Activated naive CD4-positive, alpha-beta T cell treated with anti-CD3 and anti-CD28 coated beads, Interleukin-2, amount 10 ng/mL, durations not matched to agents 7 days and 5 days (primary cell): ENCODE data around the gene LIG1.

ENCODE experiments used
- CTCF ChIA-PET: fragments of 350-600 bp; sonication (Branson Sonifier 250); formaldehyde crosslinking; loops from one replicate; lab custom pipeline; 2021; ENCODE audit warnings: antibody characterized with exemption; lab: Charles Lee
- DNase-seq: peaks from one replicate; pipeline ENCODE4 v3.0.0-alpha.2; 2020
- H3K27ac Mint-ChIP-seq: one replicate; pipeline ENCODE4 v1.8.0; 2021; ENCODE audit warnings: mild to moderate bottlenecking, moderate library complexity, mixed read lengths
- H3K27me3 Mint-ChIP-seq: one replicate; pipeline ENCODE4 v1.8.0; 2021; ENCODE audit warnings: mild to moderate bottlenecking, mixed read lengths
- H3K36me3 Mint-ChIP-seq: one replicate; pipeline ENCODE4 v1.8.0; 2021; ENCODE audit warnings: mixed read lengths
- H3K4me1 Mint-ChIP-seq: one replicate; pipeline ENCODE4 v1.8.0; 2021; ENCODE audit warnings: mixed read lengths
- H3K4me3 Mint-ChIP-seq: one replicate; pipeline ENCODE4 v1.8.0; 2021; ENCODE audit warnings: mild to moderate bottlenecking, moderate library complexity, mixed read lengths
- H3K9me3 Mint-ChIP-seq: one replicate; pipeline ENCODE4 v1.8.0; 2021; ENCODE audit warnings: mixed read lengths

The LIG1 gene

GRCh38 chr19:48194041-48194843, 24.1 kb upstream of the LIG1 start:
- peak; percentile 55 for DNase-seq
- H3K4me3 Mint-ChIP-seq = no peak overlapping the region
- H3K4me1 Mint-ChIP-seq = peaks cover 15% of the 10 kb centered on the region
- no peaks in the 10 kb centered on the region for H3K9me3 Mint-ChIP-seq
- CTCF ChIA-PET = interaction anchor here (0.7 to 1.9 kb wide), 7 partner anchors 9 to 91 kb away, joined by 3 to 12 read pairs (median 5); no protein-coding TSS in a partner anchor
- peaks cover 29% of the 10 kb centered on the region for H3K27me3 Mint-ChIP-seq
- H3K36me3 Mint-ChIP-seq = peaks cover 19% of the 10 kb centered on the region
- no peak overlapping the region for H3K27ac Mint-ChIP-seq

- DNase-seq = no peak
- no peak overlapping the region for H3K27ac Mint-ChIP-seq
- H3K36me3 Mint-ChIP-seq = peaks cover 22% of the 10 kb centered on the region
- H3K27me3 Mint-ChIP-seq = peaks cover 29% of the 10 kb centered on the region
- peaks cover 15% of the 10 kb centered on the region for H3K4me1 Mint-ChIP-seq
- no peak overlapping the region for H3K4me3 Mint-ChIP-seq
- CTCF ChIA-PET = no interaction called here
- no peaks in the 10 kb centered on the region for H3K9me3 Mint-ChIP-seq
These were observed 22.6 kb upstream of the LIG1 start for GRCh38 chr19:48192750-48193149.

GRCh38 chr19:48190885-48191284, 20.7 kb upstream of the LIG1 start:
- CTCF ChIA-PET = interaction anchor here (0.6 to 1.2 kb wide), 4 partner anchors 10 to 64 kb away, joined by 3 to 6 read pairs (median 3); no protein-coding TSS in a partner anchor
- DNase-seq = no peak
- H3K27me3 Mint-ChIP-seq = peaks cover 16% of the 10 kb centered on the region
- H3K36me3 Mint-ChIP-seq = peaks cover 20% of the 10 kb centered on the region
- H3K27ac Mint-ChIP-seq = peak overlapping the region; percentile 31
- peaks cover 11% of the 10 kb centered on the region for H3K4me1 Mint-ChIP-seq
- no peak overlapping the region for H3K4me3 Mint-ChIP-seq
- H3K9me3 Mint-ChIP-seq = no peaks in the 10 kb centered on the region

- Mint-ChIP-seq H3K9me3 (no peaks in the 10 kb centered on the region), H3K4me1 (peaks cover 11% of the 10 kb centered on the region), H3K4me3 (no peak overlapping the region), H3K27me3 (peaks cover 11% of the 10 kb centered on the region), H3K27ac (no peak overlapping the region), H3K36me3 (peaks cover 19% of the 10 kb centered on the region)
- DNase-seq = peak; percentile 64
- CTCF ChIA-PET = interaction anchor here (0.6 to 1.2 kb wide), 4 partner anchors 11 to 65 kb away, joined by 3 to 6 read pairs (median 3); no protein-coding TSS in a partner anchor
These were observed 20.2 kb upstream of the LIG1 start for GRCh38 chr19:48190288-48190884.

- Mint-ChIP-seq H3K4me1 (peaks cover 6% of the 10 kb centered on the region), H3K27ac (no peak overlapping the region), H3K27me3 (no peaks in the 10 kb centered on the region), H3K36me3 (peaks cover 22% of the 10 kb centered on the region), H3K9me3 (peaks cover 3% of the 10 kb centered on the region), H3K4me3 (no peak overlapping the region)
- CTCF ChIA-PET = no interaction called here
- no peak for DNase-seq
These were observed 16.4 kb upstream of the LIG1 start for GRCh38 chr19:48186541-48186991.

- peaks cover 26% of the 10 kb centered on the region for H3K36me3 Mint-ChIP-seq
- CTCF ChIA-PET = interaction anchor here (2.2 kb wide), 1 partner anchor 9 kb away, joined by 5 read pairs; no protein-coding TSS in a partner anchor
- peaks cover 8% of the 10 kb centered on the region for H3K9me3 Mint-ChIP-seq
- H3K4me3 Mint-ChIP-seq = no peak overlapping the region
- no peak overlapping the region for H3K27ac Mint-ChIP-seq
- DNase-seq = no peak
- H3K27me3 Mint-ChIP-seq = no peaks in the 10 kb centered on the region
- peaks cover 6% of the 10 kb centered on the region for H3K4me1 Mint-ChIP-seq
These were observed 15.9 kb upstream of the LIG1 start for GRCh38 chr19:48186015-48186414.

GRCh38 chr19:48183356-48183755, 13.2 kb upstream of the LIG1 start:
- Mint-ChIP-seq H3K9me3 (peaks cover 10% of the 10 kb centered on the region), H3K27ac (no peak overlapping the region), H3K27me3 (no peaks in the 10 kb centered on the region), H3K36me3 (peaks cover 23% of the 10 kb centered on the region), H3K4me1 (no peaks in the 10 kb centered on the region), H3K4me3 (no peak overlapping the region)
- CTCF ChIA-PET = no interaction called here
- no peak for DNase-seq

- peaks cover 23% of the 10 kb centered on the region for H3K36me3 Mint-ChIP-seq
- no peak overlapping the region for H3K27ac Mint-ChIP-seq
- DNase-seq = no peak
- H3K9me3 Mint-ChIP-seq = peaks cover 10% of the 10 kb centered on the region
- no peaks in the 10 kb centered on the region for H3K4me1 Mint-ChIP-seq
- CTCF ChIA-PET = no interaction called here
- no peak overlapping the region for H3K4me3 Mint-ChIP-seq
- H3K27me3 Mint-ChIP-seq = no peaks in the 10 kb centered on the region
These were observed 12.3 kb upstream of the LIG1 start for GRCh38 chr19:48182434-48182833.

- Mint-ChIP-seq H3K4me3 (no peak overlapping the region), H3K4me1 (no peaks in the 10 kb centered on the region), H3K27ac (no peak overlapping the region), H3K27me3 (no peaks in the 10 kb centered on the region), H3K9me3 (peaks cover 10% of the 10 kb centered on the region), H3K36me3 (peaks cover 28% of the 10 kb centered on the region)
- no peak for DNase-seq
- CTCF ChIA-PET = no interaction called here
These were observed 11.4 kb upstream of the LIG1 start for GRCh38 chr19:48181505-48181904.

- H3K4me1 Mint-ChIP-seq = peaks cover 28% of the 10 kb centered on the region
- peaks cover 39% of the 10 kb centered on the region for H3K36me3 Mint-ChIP-seq
- CTCF ChIA-PET = no interaction called here
- H3K27ac Mint-ChIP-seq = no peak overlapping the region
- no peaks in the 10 kb centered on the region for H3K27me3 Mint-ChIP-seq
- no peak overlapping the region for H3K4me3 Mint-ChIP-seq
- H3K9me3 Mint-ChIP-seq = peaks cover 4% of the 10 kb centered on the region
- DNase-seq = no peak
These were observed 6.1 kb upstream of the LIG1 start for GRCh38 chr19:48176226-48176625.

GRCh38 chr19:48175578-48175977, 5.4 kb upstream of the LIG1 start:
- H3K36me3 Mint-ChIP-seq = peaks cover 40% of the 10 kb centered on the region
- H3K4me1 Mint-ChIP-seq = peaks cover 33% of the 10 kb centered on the region
- H3K9me3 Mint-ChIP-seq = no peaks in the 10 kb centered on the region
- no peak for DNase-seq
- CTCF ChIA-PET = no interaction called here
- no peak overlapping the region for H3K4me3 Mint-ChIP-seq
- no peak overlapping the region for H3K27ac Mint-ChIP-seq
- H3K27me3 Mint-ChIP-seq = no peaks in the 10 kb centered on the region

- Mint-ChIP-seq H3K4me1 (peaks cover 37% of the 10 kb centered on the region), H3K4me3 (no peak overlapping the region), H3K9me3 (no peaks in the 10 kb centered on the region), H3K27me3 (no peaks in the 10 kb centered on the region), H3K27ac (no peak overlapping the region), H3K36me3 (peaks cover 37% of the 10 kb centered on the region)
- no peak for DNase-seq
- CTCF ChIA-PET = no interaction called here
These were observed 4.4 kb upstream of the LIG1 start for GRCh38 chr19:48174445-48175030.

GRCh38 chr19:48171710-48172109, 1.6 kb upstream of the LIG1 start:
- Mint-ChIP-seq H3K4me3 (peak overlapping the region; percentile 100), H3K4me1 (peaks cover 54% of the 10 kb centered on the region), H3K27me3 (no peaks in the 10 kb centered on the region), H3K27ac (no peak overlapping the region), H3K36me3 (peaks cover 31% of the 10 kb centered on the region), H3K9me3 (no peaks in the 10 kb centered on the region)
- CTCF ChIA-PET = no interaction called here
- no peak for DNase-seq

- CTCF ChIA-PET = no interaction called here
- Mint-ChIP-seq H3K36me3 (peaks cover 31% of the 10 kb centered on the region), H3K27ac (peak overlapping the region; percentile 99), H3K4me3 (peak overlapping the region; percentile 100), H3K4me1 (peaks cover 56% of the 10 kb centered on the region), H3K27me3 (no peaks in the 10 kb centered on the region), H3K9me3 (no peaks in the 10 kb centered on the region)
- DNase-seq = no peak
These were observed 738 bp upstream of the LIG1 start for GRCh38 chr19:48170817-48171347.
